ENCODE data around the gene TMTC1.

DNA sequence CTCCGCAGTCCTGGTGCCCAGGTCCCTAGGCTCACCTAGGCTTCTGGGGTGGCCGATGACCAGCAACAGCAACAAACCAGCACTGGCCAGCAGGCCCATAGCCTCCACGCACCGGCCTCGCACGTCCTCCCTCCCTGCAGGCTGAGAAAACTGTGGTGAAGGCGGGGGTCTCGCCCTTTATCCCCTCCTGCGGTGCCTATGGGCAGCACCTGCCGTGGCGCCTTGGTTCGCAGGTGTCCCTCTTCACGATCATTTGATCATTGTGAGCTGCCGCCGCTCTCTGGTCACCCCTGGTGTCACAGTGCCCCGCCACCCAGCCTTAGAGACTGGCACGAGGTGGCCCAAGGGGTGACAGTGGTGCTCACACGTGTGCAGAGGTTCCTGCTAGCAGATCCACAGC lies 286.2 kb downstream of the TMTC1 start, which contains the start of gene OVCH1:
- no peak for TF ChIP-seq CTCF (IDR thresholded peaks at IDR 0.05)
- TF ChIP-seq POLR2A (IDR thresholded peaks at IDR 0.05), result no peak

Measured in body of pancreas (tissue), 4 donors.